DMS114 treated with DMSO at 0.1 percent for 48 hours (cell line): ENCODE results near the gene RELB.

Experiments
- DNase-seq: peaks from one replicate; lab custom pipeline; 2025; ENCODE audit not compliant: unreplicated experiment; lab: John Stamatoyannopoulos, UW

RELB gene

GRCh38 chr19:45058622-45059159, 57.4 kb downstream of the RELB start:
- DNase-seq = no peak

GRCh38 chr19:45059258-45059965, 58.1 kb downstream of the RELB start:
- DNase-seq = peak; percentile 44

GRCh38 chr19:45061965-45062364, 60.7 kb downstream of the RELB start:
- no peak for DNase-seq

GRCh38 chr19:45063851-45064801, 62.9 kb downstream of the RELB start:
- DNase-seq = no peak

GRCh38 chr19:45066921-45067661, 65.8 kb downstream of the RELB start:
- no peak for DNase-seq

GRCh38 chr19:45068041-45068440, 66.8 kb downstream of the RELB start:
- DNase-seq = no peak

- no peak for DNase-seq
Measured at GRCh38 chr19:45069056-45069455, 67.8 kb downstream of the RELB start.

GRCh38 chr19:45070214-45070613, 69.0 kb downstream of the RELB start:
- DNase-seq = no peak

- no peak for DNase-seq
Measured at GRCh38 chr19:45070861-45071544, 69.7 kb downstream of the RELB start.

GRCh38 chr19:45071545-45071938, 70.3 kb downstream of the RELB start:
- DNase-seq = no peak

- DNase-seq = no peak
Measured at GRCh38 chr19:45071969-45072790, 70.9 kb downstream of the RELB start.

- DNase-seq = no peak
Measured at GRCh38 chr19:45074744-45075300, 73.6 kb downstream of the RELB start.

GRCh38 chr19:45075301-45076028, 74.2 kb downstream of the RELB start:
- DNase-seq = no peak

- DNase-seq = no peak
Measured at GRCh38 chr19:45076029-45076850, 75.0 kb downstream of the RELB start, which contains the start of gene ZNF296. Gene ZNF296 (minus strand): TSS chr19:45076478. CDS start chr19:45076373, 105 bp downstream.

GRCh38 chr19:45076851-45077730, 75.8 kb downstream of the RELB start:
- DNase-seq = no peak

GRCh38 chr19:45078390-45079062, 77.3 kb downstream of the RELB start:
- no peak for DNase-seq
